ENCODE measurements around the gene TOR2A. TPM values are rescaled to one million over a fixed set of nuclear protein-coding genes. Genes with fewer than 3 reads are reported as not detected.

Gene TOR2A
- total RNA-seq, 1 experiment from 2014 or later, result 13.2 TPM

- no peaks in the 10 kb centered on the region for H3K36me3 Mint-ChIP-seq (ENCODE audit: insufficient read depth in 1 of 3, low read depth in 3 of 3)
- Histone ChIP-seq H3K9me3 (ENCODE audit: control insufficient read depth, low read depth, low read length) (no peaks in the 10 kb centered on the region), H4K20me1 (ENCODE audit: control insufficient read depth, insufficient read depth, insufficient read length) (no peaks in the 10 kb centered on the region), H3K4ac (ENCODE audit: low read depth, low read length) (no peak overlapping the region), H3K27me3 (ENCODE audit: insufficient read depth, low read length) (no peaks in the 10 kb centered on the region), H3T11ph (ENCODE audit: low read length) (no peak overlapping the region), H3K23ac (ENCODE audit: insufficient read length, low read depth, low read length) (no peak overlapping the region), H2AFZ (ENCODE audit: low read length) (no peak overlapping the region), H3K9ac (ENCODE audit: extremely low read depth, insufficient read length, low read length) (no peak overlapping the region), H3K79me2 (ENCODE audit: insufficient read depth, low read length) (no peaks in the 10 kb centered on the region), H2BK15ac (ENCODE audit: low read depth, low read length) (no peak overlapping the region), H3K4me2 (ENCODE audit: insufficient read depth, insufficient read length, low read length) (peak overlapping the region; percentile 64), H4K91ac (ENCODE audit: insufficient read length, low read depth, low read length) (no peak overlapping the region), H3K56ac (ENCODE audit: insufficient read length, low read depth, low read length) (no peak overlapping the region), H2BK20ac (ENCODE audit: low read depth, low read length, poor library complexity, severe bottlenecking) (no peak overlapping the region), H3K4me1 (ENCODE audit: insufficient read depth, low read length) (peaks cover 8% of the 10 kb centered on the region), H4K8ac (replicated peaks; ENCODE audit: insufficient read length, low read depth, low read length) (no peak overlapping the region), H2BK5ac (ENCODE audit: insufficient read length, low read length) (no peak overlapping the region), H2AK5ac (ENCODE audit: insufficient read length, low read length) (no peak overlapping the region), H2BK12ac (ENCODE audit: insufficient read length, low read depth, low read length) (no peak overlapping the region), H3K27ac (ENCODE audit: insufficient read length, low read depth, low read length) (no peak overlapping the region), H3K18ac (ENCODE audit: insufficient read length, low read depth, low read length) (no peak overlapping the region), H4K5ac (ENCODE audit: insufficient read length, low read depth, low read length) (no peak overlapping the region), H2BK120ac (ENCODE audit: low read depth, low read length, poor library complexity, severe bottlenecking) (no peak overlapping the region), H3K23me2 (ENCODE audit: insufficient read length, low read depth, low read length, poor library complexity, severe bottlenecking) (peaks cover 6% of the 10 kb centered on the region), H3K14ac (ENCODE audit: insufficient read depth, low read length) (no peak overlapping the region), H3K79me1 (ENCODE audit: insufficient read depth, low read depth, low read length, poor library complexity, severe bottlenecking) (no peaks in the 10 kb centered on the region)
- H3K4me3 Mint-ChIP-seq, result peak overlapping the region; percentile 74 to 87; a peak in 4 of 5 replicates
- no peaks in the 10 kb centered on the region; a peak in 1 of 5 replicates for H3K9me3 Mint-ChIP-seq
- peaks cover 28 to 34% of the 10 kb centered on the region in 2 experiments for H3K4me1 Mint-ChIP-seq
- no peak for DNase-seq
- peaks cover 7% of the 10 kb centered on the region for H3K27me3 Mint-ChIP-seq (ENCODE audit: low read depth)
- TF ChIP-seq, protein P1, sequence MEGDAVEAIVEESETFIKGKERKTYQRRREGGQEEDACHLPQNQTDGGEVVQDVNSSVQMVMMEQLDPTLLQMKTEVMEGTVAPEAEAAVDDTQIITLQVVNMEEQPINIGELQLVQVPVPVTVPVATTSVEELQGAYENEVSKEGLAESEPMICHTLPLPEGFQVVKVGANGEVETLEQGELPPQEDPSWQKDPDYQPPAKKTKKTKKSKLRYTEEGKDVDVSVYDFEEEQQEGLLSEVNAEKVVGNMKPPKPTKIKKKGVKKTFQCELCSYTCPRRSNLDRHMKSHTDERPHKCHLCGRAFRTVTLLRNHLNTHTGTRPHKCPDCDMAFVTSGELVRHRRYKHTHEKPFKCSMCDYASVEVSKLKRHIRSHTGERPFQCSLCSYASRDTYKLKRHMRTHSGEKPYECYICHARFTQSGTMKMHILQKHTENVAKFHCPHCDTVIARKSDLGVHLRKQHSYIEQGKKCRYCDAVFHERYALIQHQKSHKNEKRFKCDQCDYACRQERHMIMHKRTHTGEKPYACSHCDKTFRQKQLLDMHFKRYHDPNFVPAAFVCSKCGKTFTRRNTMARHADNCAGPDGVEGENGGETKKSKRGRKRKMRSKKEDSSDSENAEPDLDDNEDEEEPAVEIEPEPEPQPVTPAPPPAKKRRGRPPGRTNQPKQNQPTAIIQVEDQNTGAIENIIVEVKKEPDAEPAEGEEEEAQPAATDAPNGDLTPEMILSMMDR (conservative IDR thresholded peaks at IDR 0.05), result no peak
- H3K27ac Mint-ChIP-seq, result peak overlapping the region in 1 of 3 experiments; percentile 12; a peak in 1 of 7 replicates
- no CpG with 5 or more reads among the region's 4 CpGs for WGBS (ENCODE audit: extremely low coverage, insufficient read length, low lambda C conversion rate)
Observed at GRCh38 chr9:127769929-127770582, 35.0 kb upstream of the TOR2A start.
